ENCODE measurements around the gene CNOT10.

Gene CNOT10

GRCh38 chr3:32818970-32819511 is 134.1 kb downstream of the CNOT10 start:
- no peak for DNase-seq

GRCh38 chr3:32819551-32820348 is 134.8 kb downstream of the CNOT10 start:
- no peak for DNase-seq

GRCh38 chr3:32820430-32820829 is 135.4 kb downstream of the CNOT10 start:
- no peak for DNase-seq

GRCh38 chr3:32820971-32821685 is 136.1 kb downstream of the CNOT10 start:
- no peak for DNase-seq

- DNase-seq: no peak
Observed at GRCh38 chr3:32821686-32822296, 136.8 kb downstream of the CNOT10 start.

- DNase-seq: no peak
Observed at GRCh38 chr3:32822609-32823498, 137.9 kb downstream of the CNOT10 start.

Measured in cortex of kidney (tissue), 1 donor.